Stimulated activated CD4-positive, alpha-beta T cell treated with anti-CD3 and anti-CD28 coated beads, Interleukin-15, amount 100 ng/mL, for 48 hours (primary cell): Measurements from ENCODE around the gene IFI27L1.

Experiments
- DNase-seq, 2 donors: peaks; one replicate each; pipeline ENCODE4 v3.0.0-alpha.2; 2020; ENCODE audit warnings: low read depth in 2 of 2

The IFI27L1 gene

DNA sequence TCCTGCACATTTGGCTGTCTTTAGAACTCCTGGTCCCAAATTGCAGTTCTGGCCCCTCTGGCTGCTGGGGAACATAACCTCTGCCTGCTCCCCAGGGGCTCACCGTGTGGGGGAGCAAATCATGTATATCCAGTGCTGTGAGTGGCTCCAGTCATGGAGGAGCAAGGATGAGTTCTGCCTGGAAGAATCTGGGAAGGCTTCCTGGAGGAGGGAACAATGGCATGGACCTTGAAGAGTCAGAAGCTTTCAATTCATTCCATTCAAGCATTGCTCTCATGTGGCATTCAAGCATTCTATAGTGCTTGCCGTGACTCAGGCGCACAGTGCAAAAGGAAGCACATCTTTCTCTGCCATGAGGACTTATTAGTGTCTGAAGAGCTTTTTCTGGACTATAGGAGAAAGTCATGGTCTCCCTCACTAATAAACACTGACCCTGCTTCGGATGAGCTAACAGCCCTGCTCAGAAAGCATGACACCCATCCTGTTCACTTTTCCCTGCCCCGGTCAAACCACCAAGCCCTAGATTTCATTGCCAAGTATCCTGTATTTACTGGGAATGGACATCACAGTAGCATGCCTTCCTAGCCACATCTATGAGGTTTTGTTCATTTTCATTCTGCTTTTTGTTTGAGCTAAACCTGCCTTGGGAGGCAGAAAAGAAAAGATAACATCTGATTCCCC lies 32.9 kb downstream of the IFI27L1 start:
- no peak for DNase-seq

DNA sequence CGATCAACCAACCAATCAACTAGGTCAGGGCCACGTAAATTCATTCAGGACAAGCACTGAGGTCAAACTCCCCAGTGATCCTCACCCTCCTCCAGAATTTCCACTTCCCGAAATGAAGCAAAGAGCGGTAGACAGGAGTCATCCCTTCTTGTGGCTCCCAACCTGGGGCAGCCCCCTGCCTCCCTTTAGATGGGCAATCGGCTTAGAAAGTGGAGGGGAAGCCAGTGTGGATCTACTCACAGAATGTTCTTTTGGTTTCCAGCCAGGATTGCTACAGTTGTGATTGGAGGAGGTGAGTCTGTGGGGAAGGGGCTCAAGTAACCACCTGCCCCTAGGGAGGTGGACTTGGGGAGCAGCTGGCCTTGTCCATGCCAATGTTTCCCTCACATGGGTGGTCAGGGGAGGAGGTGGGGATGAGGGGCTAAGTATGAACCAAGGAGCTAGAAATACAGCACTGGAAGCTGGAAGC lies 33.5 kb downstream of the IFI27L1 start:
- DNase-seq = no peak

DNA sequence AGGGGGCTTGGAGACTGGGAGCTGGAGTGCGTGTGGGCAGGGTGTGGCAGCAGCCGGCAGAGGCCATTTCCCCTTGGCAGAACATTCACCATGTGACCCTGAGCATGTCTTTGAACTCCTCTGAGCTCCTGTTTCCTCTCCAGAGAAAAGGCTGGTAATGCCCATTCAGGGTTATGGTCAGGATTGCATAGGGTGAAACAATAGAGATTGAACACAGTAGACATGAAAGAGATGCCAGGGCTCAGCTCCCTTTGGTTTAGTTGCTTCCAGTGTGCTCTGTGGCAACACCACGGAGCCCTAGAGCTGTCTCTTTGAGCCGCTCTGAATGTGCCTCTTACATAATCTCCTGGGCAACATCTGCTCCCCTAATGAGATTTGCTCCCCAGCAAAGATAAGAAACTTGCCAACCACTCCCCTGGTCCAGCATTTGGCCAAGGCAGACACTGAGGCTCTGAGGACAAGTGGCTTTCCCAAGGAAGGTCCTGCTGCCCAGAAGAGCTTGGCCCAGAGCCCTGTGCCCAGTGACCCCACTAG lies 34.0 kb downstream of the IFI27L1 start:
- DNase-seq = no peak

DNA sequence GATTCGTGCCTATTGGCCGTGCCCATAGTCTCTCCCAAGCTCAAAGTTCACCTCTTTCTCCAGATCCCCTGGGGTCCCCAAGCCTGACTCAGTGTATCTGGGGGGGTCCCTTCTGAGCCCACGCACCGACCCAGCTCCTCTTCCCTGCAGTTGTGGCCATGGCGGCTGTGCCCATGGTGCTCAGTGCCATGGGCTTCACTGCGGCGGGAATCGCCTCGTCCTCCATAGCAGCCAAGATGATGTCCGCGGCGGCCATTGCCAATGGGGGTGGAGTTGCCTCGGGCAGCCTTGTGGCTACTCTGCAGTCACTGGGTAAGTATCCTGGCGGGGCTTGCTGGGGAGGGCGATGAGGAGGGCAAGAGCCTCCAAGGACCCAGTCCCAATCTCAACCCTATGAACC lies 34.5 kb downstream of the IFI27L1 start:
- DNase-seq = no peak

DNA sequence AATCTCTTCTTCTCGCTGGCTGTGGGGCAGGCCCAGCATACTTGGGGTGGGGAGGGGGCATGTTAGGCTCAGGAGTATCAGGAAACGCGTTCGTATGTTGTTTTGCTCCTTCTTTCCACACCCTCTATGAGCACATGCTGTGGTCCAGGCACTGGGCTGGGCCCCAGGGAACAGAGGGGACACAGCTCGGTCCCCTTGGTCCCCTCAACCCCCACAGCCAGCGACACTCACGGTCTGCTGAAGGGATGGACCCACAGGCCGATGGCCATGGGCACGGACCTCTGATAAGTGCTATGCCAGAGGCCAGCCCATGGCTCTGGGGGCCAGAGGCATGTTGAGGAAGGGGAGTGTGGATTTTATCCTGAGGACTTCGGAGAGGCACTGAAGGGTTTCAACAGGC lies 35.6 kb downstream of the IFI27L1 start:
- no peak for DNase-seq

DNA sequence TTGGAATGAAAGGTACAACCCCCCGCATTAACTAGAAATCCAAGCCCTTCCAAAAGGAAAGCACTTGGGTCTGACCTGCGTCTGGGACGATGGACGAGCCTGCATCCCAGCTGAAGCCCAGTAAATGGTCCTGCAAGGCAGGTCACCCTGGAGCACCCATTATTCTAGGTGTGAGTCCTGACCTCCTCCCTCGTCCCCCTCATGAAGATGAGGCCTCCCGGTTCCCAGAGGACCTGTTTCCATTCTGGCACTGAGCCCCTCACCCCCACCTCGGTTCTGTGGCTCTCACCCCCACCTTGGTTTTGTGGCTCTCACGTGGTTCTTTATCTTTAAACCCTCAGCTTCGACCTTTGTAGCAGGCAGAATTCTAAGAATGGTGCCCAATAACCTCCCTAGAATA lies 36.7 kb downstream of the IFI27L1 start:
- no peak for DNase-seq

DNA sequence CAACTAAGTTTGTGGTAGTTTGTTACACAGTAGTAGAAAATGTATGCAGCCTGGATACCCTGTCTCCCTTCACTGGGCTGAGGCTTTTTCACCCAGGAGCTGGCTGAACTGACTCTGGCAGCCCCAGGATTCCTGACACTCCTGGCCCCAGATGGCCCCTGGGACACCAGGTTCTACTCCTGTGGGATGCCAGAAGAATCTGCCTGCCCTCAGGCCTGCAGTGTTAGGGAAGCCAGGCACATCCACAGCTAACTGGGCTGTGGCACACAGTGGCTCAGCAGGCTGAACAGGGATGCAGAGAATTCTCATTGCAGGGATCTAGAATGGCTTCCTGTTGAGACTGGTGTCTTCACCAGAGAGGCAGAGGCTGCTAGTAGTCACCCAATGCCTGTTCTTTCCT lies 38.0 kb downstream of the IFI27L1 start:
- DNase-seq = no peak

DNA sequence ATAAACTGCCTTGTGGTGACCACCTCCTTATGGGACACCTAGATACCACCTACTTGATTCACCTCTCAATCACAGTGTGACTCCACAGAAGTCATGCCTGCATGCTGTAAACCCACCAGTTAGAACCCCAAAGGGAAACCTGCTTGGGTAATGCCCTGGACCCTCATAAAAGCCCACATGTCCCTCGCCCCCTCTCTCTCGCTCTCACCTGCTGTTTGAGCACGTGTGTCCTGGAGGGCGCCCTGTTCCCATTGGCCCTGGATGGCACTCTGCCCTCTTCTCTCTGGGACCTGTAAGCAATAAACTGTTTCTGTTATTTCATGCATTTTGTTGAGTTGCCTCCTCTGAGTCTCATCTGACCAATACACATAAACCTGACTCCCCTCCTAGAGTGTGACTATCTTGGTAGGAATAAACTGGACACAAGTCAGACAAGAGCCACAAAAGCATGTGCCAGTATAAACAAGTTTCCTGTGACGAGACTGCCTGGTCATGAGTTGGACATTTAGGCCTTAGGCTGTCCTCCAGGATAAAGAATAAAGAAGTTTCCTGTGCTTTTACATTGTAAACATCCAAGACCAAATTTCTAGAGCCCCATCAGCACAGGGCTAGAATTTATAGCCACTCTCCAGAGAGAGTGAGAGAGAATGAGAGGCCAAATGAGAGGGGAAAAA lies 39.7 kb downstream of the IFI27L1 start:
- DNase-seq = no peak

DNA sequence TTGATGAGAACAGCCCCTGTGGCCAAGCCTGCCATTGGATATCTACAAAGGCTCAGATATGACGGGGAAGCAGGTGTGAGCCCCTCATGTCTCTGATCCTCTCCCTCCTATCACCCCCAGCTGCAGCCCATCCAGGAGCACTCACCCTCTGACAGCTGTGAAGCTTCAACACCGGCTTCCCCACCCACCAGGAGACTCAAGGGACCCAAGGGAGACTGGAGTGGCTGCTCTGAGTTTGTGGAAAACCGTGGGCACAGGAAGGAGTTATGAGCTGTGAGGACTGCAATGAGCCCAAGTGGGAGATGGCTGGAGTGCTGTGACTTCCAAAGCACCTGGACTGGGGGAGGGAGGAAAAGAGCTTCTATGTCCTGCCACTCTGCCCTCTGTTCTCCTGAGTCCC lies 40.4 kb downstream of the IFI27L1 start:
- no peak for DNase-seq

DNA sequence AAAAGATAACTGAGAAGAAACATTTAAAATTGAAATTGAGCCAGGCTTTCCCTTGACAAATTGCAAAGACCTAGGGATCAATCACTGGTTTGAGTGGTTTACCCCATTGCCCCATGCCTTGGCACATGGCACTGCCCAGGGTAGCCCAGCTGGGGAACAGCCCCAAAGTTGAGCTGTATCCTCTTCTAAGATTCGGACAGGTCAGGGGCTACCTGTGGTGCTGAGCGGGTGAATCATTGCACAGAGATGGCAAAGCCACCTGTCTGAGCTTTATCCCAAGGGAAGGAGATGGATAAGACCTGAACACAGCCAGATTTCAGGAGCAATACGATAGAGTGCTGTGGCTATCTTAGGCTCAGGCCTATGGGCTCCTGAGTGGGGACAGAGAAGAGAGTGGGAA lies 41.3 kb downstream of the IFI27L1 start:
- DNase-seq = no peak

DNA sequence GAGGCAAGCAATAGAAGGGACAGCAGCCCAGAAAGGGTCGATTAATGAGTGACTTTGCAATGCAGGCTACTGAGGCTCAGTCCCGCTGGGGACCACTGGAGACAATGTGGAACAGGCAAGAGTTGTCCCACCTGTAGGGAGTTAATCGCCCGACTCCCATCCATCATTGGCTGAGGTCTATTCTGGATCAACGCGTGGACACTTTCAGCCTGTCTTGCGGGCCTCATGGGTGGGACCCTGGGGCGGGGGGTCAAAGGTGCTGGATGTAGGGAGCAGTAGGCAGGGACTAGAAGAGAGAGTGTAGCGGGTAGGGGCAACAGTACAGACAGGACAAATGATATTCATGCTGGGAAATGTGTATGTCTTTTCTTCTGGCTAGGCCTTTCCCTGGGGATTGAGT lies 42.2 kb downstream of the IFI27L1 start:
- DNase-seq = no peak

DNA sequence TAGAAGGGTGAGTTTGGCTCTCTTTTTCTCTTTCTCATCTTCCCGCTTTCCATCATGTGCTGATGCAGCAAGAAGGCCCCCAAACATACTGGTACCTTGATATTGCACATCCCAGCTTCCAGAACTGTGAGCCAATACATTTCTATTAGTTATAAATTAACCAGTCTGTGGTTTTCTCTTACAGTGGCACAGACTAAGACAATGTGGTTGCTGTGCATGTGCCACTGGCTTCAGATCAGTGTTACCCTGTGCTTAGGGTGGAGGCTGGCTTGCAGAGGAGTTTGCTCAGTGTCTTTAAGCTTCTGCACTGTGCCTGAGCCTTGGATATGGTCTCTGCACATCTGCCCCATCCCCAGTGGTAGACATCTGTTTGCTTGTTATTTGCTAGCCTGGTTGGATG lies 42.8 kb downstream of the IFI27L1 start:
- no peak for DNase-seq

DNA sequence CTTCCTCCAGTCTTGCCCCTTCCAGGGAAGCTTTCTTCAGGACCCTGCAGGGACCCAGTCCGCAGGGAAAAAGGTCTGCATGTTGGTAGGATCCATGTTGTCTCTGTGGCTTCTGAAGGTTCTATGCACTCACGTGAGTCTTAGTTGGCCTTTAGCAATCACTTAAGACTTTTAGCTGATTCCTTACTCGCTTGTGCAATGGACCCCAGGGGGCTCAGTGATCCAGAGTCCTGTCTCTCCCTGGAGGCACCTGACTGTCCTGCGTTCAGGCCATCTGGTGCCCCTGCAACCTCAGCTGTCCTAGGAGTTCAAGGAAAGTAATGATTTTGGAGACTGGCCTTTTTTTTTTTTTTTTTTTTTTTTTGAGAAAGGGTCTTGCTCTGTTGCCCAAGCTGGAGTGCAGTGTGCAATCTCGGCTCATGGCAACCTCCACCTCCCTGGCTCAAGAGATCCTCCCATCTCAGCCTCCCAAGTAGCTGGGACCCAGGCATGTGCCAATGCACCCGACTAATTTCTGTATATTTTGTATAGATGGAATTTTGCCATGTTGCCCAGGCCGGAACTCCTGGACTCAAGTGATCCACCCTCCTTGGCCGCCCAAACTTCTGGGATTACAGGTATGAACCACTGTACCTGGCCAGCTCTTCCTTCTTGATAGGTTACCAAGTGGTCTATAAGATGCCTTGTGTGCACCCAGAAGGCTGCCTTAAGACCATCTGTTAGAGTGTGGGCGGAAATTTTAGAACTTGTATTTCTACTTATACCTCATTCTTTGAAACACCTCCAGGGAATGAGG lies 43.7 kb downstream of the IFI27L1 start:
- DNase-seq = no peak

DNA sequence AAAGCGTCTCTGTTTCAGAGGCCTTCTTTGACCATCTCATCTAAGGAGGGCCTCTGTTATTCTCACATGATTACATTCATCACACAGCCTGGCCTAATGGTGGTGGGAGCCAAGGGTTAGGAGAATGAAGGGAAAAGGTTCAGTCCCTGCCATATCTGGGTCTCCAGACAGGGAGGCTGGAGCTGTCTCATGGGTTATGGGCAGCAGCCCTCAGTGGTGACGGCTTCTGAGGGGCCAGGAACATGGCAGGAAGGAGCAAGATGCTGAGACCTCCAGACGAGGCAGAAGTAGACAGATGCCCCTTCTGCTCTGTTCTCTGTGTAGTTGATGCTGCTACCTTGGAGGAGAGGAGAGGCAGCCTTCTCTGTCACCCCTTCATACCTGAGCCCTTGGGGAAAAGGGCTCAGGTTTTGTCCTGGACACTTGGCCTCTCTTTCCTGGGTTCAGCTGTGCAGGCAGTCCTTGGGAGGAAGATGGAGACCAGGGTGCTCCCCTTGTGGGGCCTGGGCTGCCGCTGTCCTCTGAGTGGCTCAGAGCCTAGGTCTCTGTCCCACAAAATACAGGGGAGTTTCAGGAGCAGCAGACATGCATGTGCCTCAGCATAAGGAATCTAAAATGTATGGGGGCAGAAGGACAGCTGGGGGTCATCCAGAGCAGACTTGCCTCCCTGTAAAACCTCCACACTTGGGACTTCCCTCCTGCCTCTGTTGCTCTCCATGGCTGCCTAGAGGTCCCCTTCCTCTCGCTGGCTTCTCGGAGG lies 44.7 kb downstream of the IFI27L1 start:
- no peak for DNase-seq

DNA sequence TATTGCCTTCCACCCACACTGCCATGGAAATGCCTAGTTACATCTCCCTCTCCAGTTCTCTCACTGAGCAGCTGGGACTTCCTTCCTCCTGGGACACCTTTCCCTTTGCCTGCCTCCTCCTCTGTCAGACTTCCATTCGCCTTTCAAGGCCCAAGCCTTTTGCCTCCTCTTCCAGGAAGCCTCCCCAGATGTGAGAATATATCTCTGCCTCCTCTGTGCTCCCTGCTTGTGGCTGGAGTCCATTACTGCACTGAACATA lies 45.2 kb downstream of the IFI27L1 start:
- no peak for DNase-seq

DNA sequence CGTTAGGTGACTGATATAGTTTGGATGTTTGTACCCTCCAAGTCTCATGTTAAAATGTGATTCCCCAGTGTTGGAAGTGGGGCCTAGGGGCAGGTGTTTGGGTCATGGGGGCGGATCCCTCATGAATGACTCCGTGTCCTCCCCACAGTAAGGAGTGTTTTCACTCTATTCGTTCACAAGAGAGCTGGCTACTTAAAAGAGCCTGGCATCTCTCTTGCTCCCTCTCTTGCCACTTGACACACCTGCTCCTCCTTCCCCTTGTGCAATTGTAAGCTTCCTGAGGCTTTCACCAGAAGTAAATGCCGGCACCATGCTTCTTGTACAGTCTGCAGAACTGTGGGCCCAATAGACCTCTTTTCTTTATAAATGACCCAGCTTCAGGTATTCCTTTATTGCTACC lies 45.7 kb downstream of the IFI27L1 start:
- no peak for DNase-seq

DNA sequence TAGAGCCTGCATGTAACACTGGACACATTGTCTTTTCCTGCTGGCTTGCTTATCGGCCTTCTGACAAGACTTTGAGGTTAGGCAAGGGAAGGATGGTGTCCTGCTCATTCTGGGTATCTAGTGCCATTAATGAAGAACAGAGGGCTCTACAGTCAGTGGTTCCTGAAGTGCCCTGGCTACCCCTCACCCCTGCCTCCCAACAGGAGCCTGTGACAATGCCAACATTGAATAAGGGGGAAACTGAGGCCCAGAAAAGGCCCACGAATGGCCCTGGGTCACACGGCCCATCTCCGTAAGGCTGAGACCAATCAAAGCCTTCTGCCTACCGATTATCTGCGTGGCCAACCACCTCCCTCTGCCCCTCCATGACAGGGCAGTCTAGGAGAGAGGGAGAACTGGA lies 46.2 kb downstream of the IFI27L1 start:
- DNase-seq = no peak

DNA sequence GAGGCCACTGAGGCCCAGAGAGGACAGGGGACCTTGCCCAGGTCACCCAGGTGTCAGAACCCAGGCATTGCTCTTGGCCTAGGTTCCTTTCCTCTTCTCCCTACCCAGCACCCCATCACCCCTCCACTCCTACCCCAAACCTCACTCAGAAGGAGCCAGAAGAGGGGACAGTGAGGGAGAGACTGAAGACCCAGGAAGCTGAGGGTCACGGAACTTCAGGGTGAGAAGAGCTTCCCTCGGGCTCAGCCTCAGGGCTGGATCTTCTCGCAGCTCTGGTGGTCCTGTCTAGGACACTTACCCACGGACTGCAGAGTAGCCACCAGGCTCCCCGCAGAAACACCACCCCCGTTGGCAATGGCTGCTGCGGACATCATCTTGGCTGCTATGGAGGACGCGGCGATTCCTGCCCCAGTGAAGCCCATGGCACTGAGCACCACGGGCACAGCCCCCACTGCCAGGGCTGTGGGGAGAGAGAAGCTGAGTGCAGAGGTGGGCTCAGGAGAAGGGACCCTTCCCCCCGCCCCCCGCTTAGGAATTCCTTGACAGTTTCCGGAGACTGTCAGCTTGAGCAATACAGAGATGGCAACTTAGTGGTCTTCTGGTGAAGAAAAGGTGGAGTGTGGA lies 47.2 kb downstream of the IFI27L1 start:
- DNase-seq = no peak

DNA sequence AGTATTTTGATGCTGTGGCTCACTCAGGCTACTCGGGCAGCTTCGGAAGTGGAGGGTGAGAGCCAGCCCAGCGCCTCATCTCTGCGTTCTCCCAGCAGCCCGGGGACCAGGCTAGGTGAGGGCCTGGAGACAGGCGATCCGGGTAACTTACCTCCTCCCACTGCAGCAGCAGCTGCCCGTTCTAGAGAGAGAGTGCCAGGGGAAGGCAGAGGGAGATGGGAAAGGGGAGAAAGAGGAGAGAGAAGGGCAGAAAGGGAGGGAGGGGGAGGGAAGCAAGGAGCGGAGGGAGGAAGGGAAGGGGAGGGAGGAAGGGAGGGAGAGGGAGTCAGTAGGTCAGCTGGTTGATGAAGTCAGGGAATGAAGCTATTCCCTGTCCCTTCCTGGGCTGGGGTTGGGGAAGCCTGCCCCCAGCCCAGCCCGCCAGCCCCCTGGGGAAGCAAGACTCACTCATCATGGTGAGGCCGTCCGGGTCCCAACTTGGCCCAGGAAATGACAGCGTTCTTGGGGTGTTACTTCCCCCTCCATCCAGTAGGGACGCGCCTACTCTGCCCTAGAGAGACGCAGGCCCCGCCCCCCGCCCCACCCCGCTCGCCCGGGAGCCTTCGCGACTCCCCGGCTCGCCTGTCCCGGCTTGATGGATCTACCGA lies 48.1 kb downstream of the IFI27L1 start, which contains the start of gene IFI27L2:
Gene IFI27L2, minus strand, starts transcription at position 494 of the 647 bp plus-strand sequence. Its CDS starts 40 bp downstream, at position 454.
- peak; percentile 44 to 61 for DNase-seq

DNA sequence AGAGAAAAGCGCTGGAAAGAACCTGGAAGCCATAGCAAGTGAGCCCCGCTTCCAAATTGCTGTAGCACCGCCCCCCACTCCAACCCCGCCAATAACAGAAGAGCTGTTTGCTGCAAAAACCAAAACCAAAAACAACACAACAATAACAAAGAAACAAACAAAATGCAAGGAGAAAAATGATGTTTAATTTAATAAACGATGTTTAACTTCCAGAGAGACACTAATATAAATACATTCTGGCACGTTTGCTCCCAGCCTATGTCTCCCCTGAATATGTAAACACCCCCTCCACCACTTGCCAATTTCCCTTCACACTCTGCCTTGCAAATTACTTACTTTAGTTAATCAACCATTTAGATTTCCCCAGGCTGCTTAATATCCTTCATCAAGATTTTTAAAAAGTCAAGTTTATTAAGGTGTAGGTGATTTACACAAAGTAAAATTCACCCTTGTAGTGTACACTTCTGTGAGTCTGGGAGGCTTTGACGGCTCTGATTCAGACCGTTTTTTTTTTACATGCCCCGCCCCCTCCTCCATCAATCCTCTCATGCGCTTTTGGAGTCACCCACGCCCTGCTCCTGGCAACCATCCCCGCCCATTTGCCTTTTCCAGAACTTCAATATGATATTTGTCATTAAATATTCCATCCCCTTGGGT lies 48.8 kb downstream of the IFI27L1 start:
- DNase-seq = no peak
